SK-N-SH (cell line): ENCODE results near the gene CD302. TPM values are rescaled to one million over a fixed set of nuclear protein-coding genes. Genes with fewer than 3 reads are reported as not detected.

Experiments used
- CTCF ChIA-PET: fragments of 300-600, 350-600 bp; formaldehyde crosslinking; extraction: SDS; loops from one replicate; lab custom pipeline; 2021; lab: Yijun Ruan, JAX
- POLR2A ChIA-PET: fragments of 350-600 bp; sonication (Branson Sonifier 250); formaldehyde crosslinking; extraction: SDS; loops from one replicate; lab custom pipeline; 2020; ENCODE audit warnings: antibody characterized with exemption, inconsistent platforms; lab: Yijun Ruan, JAX
- DNase-seq: peaks from one replicate; pipeline ENCODE4 v3.0.0; 2012
- H2AFZ ChIP-seq: fragments of 200-600 bp; sonication (generic); 2 replicates; pipeline ENCODE4 v1.8.1; 2016; ENCODE audit warnings: antibody characterized with exemption, mild to moderate bottlenecking, low read depth
- H3F3A ChIP-seq: fragments of 200-600 bp; sonication (generic); replicated peaks from 2 replicates; pipeline ENCODE3; 2016; ENCODE audit warnings: antibody characterized with exemption, mild to moderate bottlenecking; ENCODE audit not compliant: insufficient read depth
- H3K27ac ChIP-seq, 2 experiments: fragments of 200-500 bp in 1 of 2; fragments of 200-600 bp in 1 of 2; sonication (Bioruptor generic) in 1 of 2; sonication (generic), shearing (Covaris generic) in 1 of 2; 2 replicates each; pipeline versions ENCODE4 v1.5.1 to v1.6.1; 2014 to 2016; ENCODE audit warnings: low read depth in 2 of 2, inconsistent platforms in 1 of 2, low read length in 1 of 2, mild to moderate bottlenecking in 1 of 2, mixed read lengths in 1 of 2
- H3K27me3 ChIP-seq: fragments of 200-600 bp; sonication (generic), shearing (Covaris generic); 2 replicates; pipeline ENCODE4 v1.6.1; 2016; ENCODE audit warnings: mixed run types; ENCODE audit not compliant: insufficient read depth
- H3K36me3 ChIP-seq, 2 experiments: fragments of 200-500 bp in 1 of 2; fragments of 200-600 bp in 1 of 2; sonication (Bioruptor generic) in 1 of 2; sonication (generic) in 1 of 2; replicated peaks in 1 of 2; 2 replicates each; pipeline versions ENCODE3 to v1.5.1; 2014 to 2016; ENCODE audit warnings: low read length in 1 of 2, mild to moderate bottlenecking in 1 of 2; ENCODE audit not compliant: insufficient read depth in 2 of 2, control insufficient read depth in 1 of 2
- H3K4me1 ChIP-seq, 2 experiments: fragments of 200-500 bp in 1 of 2; fragments of 200-600 bp in 1 of 2; sonication (Bioruptor generic) in 1 of 2; sonication (generic), shearing (Covaris generic) in 1 of 2; 2 replicates each; pipeline versions ENCODE4 v1.5.1 to v1.6.1; 2014 to 2016; ENCODE audit warnings: low read depth in 1 of 2, low read length in 1 of 2, mixed run types in 1 of 2; ENCODE audit not compliant: insufficient read depth in 2 of 2, control insufficient read depth in 1 of 2
- H3K4me2 ChIP-seq: fragments of 200-600 bp; sonication (generic), shearing (Covaris generic); 2 replicates; pipeline ENCODE4 v1.6.1; 2017; ENCODE audit warnings: mixed run types
- H3K4me3 ChIP-seq, 2 experiments: fragments of 200-500 bp in 1 of 2; fragments of 200-600 bp in 1 of 2; sonication (Bioruptor generic) in 1 of 2; sonication (generic), shearing (Covaris generic) in 1 of 2; 2 replicates each; pipeline versions ENCODE4 v1.5.1 to v1.8.1; 2014 to 2016; ENCODE audit warnings: low read depth in 2 of 2, inconsistent platforms in 1 of 2, low read length in 1 of 2, mild to moderate bottlenecking in 1 of 2, mixed read lengths in 1 of 2, moderate library complexity in 1 of 2
- H3K79me2 ChIP-seq: fragments of 200-600 bp; sonication (generic); 2 replicates; pipeline ENCODE4 v1.8.1; 2017; ENCODE audit warnings: mild to moderate bottlenecking; ENCODE audit not compliant: insufficient read depth
- H3K9ac ChIP-seq: fragments of 200-600 bp; sonication (generic); 2 replicates; pipeline ENCODE4 v1.6.1; 2017; ENCODE audit warnings: mixed run types
- H3K9me2 ChIP-seq: fragments of 200-600 bp; sonication (generic); 2 replicates; pipeline ENCODE4 v1.6.1; 2017; ENCODE audit warnings: mixed run types
- H3K9me3 ChIP-seq: fragments of 200-600 bp; sonication (generic); 2 replicates; pipeline ENCODE4 v1.6.1; 2017; ENCODE audit warnings: mixed run types, mild to moderate bottlenecking, moderate library complexity
- H4K20me1 ChIP-seq: fragments of 200-600 bp; sonication (generic); 2 replicates; pipeline ENCODE4 v1.6.1; 2017; ENCODE audit warnings: mild to moderate bottlenecking, mixed run types; ENCODE audit not compliant: insufficient read depth
- CHD2 ChIP-seq: fragments of 150-350 bp; IDR thresholded peaks from 2 replicates; pipeline ENCODE4 v1.6.1; 2018; ENCODE audit warnings: low read length; ENCODE audit not compliant: partially characterized antibody
- EP300 ChIP-seq, 2 experiments: IDR thresholded peaks; 2 replicates each; pipeline versions ENCODE4 v1.4.0 to v1.6.1; 2012; ENCODE audit warnings: borderline replicate concordance in 1 of 2, low read depth in 1 of 2, low read length in 1 of 2
- FOXJ3 ChIP-seq: sonication (generic); formaldehyde crosslinking; IDR thresholded peaks from 2 replicates; pipeline ENCODE4 v1.5.1; 2020; ENCODE audit warnings: mild to moderate bottlenecking, missing genetic modification reagents
- FOXM1 ChIP-seq: IDR thresholded peaks from 2 replicates; pipeline ENCODE4 v1.4.0; 2012; ENCODE audit warnings: low read depth, mild to moderate bottlenecking
- MXI1 ChIP-seq: IDR thresholded peaks from 2 replicates; pipeline ENCODE4 v1.6.1; 2012; ENCODE audit warnings: mild to moderate bottlenecking, low read depth, low read length, improper control_type of control experiment
- POLR2AphosphoS5 ChIP-seq: IDR thresholded peaks from 2 replicates; pipeline ENCODE4 v1.6.1; 2012; ENCODE audit warnings: low read depth, low read length
- RAD21 ChIP-seq: IDR thresholded peaks from 2 replicates; pipeline ENCODE4 v1.6.1; 2012; ENCODE audit warnings: mild to moderate bottlenecking, low read length
- RCOR1 ChIP-seq: fragments of 150-350 bp; IDR thresholded peaks from 2 replicates; pipeline ENCODE4 v1.6.1; 2017; ENCODE audit warnings: antibody characterized with exemption, low read length
- SIN3A ChIP-seq: IDR thresholded peaks from 2 replicates; pipeline ENCODE4 v1.6.1; 2012; ENCODE audit warnings: low read depth, mild to moderate bottlenecking, low read length, moderate library complexity, borderline replicate concordance
- SMC3 ChIP-seq: IDR thresholded peaks from 2 replicates; pipeline ENCODE4 v1.6.1; 2012; ENCODE audit warnings: low read depth, low read length, improper control_type of control experiment
- TAF1 ChIP-seq: IDR thresholded peaks from 2 replicates; pipeline ENCODE4 v1.6.1; 2012; ENCODE audit warnings: low read depth, mild to moderate bottlenecking, low read length, moderate library complexity, borderline replicate concordance
- WGBS: methylation state at CpG from one replicate; pipeline ENCODE4 v1.1.6; 2017; ENCODE audit warnings: low lambda C conversion rate; 5-methylcytosine and 5-hydroxymethylcytosine counted together
- polyA plus RNA-seq, 3 experiments: library from polyadenylated mRNA; depleted of rRNA; stranded (reverse); fragments of >200 nt; gene quantifications; 2 replicates each; pipeline ENCODE4 v1.2.3, GENCODE V29; 2012
- TF ChIP-seq, protein P1 (sequence below): fragments of 150-350 bp; IDR thresholded peaks from 2 replicates; pipeline ENCODE4 v1.6.1; 2016; ENCODE audit warnings: mild to moderate bottlenecking, low read depth, low read length
- TF ChIP-seq, protein P2 (sequence below): IDR thresholded peaks from 2 replicates; pipeline ENCODE4 v1.6.1; 2012; ENCODE audit warnings: mild to moderate bottlenecking, low read depth, low read length, moderate library complexity
- TF ChIP-seq, protein P3 (sequence below): fragments of 150-350 bp; IDR thresholded peaks from 2 replicates; pipeline ENCODE4 v1.6.1; 2017; ENCODE audit warnings: antibody characterized with exemption, low read length, low read depth, borderline replicate concordance
- TF ChIP-seq, protein P4 (sequence below): IDR thresholded peaks from 2 replicates; pipeline ENCODE4 v1.4.0; 2012; ENCODE audit warnings: low read depth

The CD302 gene
- polyA plus RNA-seq, 1 of the 3 experiments (the other 2 are of a cell fraction): 4.4 TPM

DNA sequence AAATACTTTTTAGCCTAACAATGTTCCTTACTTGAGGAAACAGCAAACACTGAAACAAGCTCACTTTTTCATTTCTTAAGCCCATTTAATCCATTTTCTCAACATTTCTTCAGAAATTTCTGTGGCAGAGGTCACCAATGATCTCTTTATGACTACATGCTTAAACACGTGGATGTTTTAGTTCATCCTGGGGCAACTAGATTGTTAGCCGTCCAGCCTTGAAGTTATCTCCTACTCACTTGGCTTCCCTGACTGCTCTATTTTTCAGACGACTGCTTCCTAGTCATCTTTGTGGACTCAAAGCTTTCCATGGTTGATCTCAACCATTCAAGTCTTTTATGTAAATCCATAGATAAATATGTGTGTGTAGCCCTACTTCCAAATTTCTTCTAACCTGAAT, 24.1 kb downstream of the CD302 start:
- Histone ChIP-seq H3K4me3 (no peak overlapping the region), H3K27ac (no peak overlapping the region), H3K27me3 (no peaks in the 10 kb centered on the region), H3K9me3 (no peaks in the 10 kb centered on the region), H3K9ac (no peak overlapping the region), H3K4me2 (no peak overlapping the region), H4K20me1 (no peaks in the 10 kb centered on the region), H3K9me2 (no peaks in the 10 kb centered on the region), H3K79me2 (no peaks in the 10 kb centered on the region; the same call in 1 of the 2 replicates), H3F3A (peaks cover 30% of the 10 kb centered on the region), H2AFZ (no peak overlapping the region), H3K36me3 (peaks cover 40 to 49% of the 10 kb centered on the region in 2 experiments), H3K4me1 (no peaks in the 10 kb centered on the region; a peak in 1 of 4 replicates)
- DNase-seq: no peak
- POLR2A ChIA-PET: no interaction called here
- CTCF ChIA-PET: no interaction called here
- WGBS: 100% methylated on average over 3 of the region's 3 CpGs
- TF ChIP-seq FOXM1 (no peak), CHD2 (no peak), SMC3 (no peak), POLR2AphosphoS5 (no peak), MXI1 (no peak), RCOR1 (no peak), FOXJ3 (no peak), SIN3A (no peak), RAD21 (no peak), EP300 (IDR thresholded peaks at IDR 0.05; ENCODE audit: borderline replicate concordance in 1 of 2, low read depth in 1 of 2, low read length in 1 of 2) (no peak), TAF1 (no peak)
- TF ChIP-seq, protein P1, sequence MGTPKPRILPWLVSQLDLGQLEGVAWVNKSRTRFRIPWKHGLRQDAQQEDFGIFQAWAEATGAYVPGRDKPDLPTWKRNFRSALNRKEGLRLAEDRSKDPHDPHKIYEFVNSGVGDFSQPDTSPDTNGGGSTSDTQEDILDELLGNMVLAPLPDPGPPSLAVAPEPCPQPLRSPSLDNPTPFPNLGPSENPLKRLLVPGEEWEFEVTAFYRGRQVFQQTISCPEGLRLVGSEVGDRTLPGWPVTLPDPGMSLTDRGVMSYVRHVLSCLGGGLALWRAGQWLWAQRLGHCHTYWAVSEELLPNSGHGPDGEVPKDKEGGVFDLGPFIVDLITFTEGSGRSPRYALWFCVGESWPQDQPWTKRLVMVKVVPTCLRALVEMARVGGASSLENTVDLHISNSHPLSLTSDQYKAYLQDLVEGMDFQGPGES: no peak
- TF ChIP-seq, protein P2, sequence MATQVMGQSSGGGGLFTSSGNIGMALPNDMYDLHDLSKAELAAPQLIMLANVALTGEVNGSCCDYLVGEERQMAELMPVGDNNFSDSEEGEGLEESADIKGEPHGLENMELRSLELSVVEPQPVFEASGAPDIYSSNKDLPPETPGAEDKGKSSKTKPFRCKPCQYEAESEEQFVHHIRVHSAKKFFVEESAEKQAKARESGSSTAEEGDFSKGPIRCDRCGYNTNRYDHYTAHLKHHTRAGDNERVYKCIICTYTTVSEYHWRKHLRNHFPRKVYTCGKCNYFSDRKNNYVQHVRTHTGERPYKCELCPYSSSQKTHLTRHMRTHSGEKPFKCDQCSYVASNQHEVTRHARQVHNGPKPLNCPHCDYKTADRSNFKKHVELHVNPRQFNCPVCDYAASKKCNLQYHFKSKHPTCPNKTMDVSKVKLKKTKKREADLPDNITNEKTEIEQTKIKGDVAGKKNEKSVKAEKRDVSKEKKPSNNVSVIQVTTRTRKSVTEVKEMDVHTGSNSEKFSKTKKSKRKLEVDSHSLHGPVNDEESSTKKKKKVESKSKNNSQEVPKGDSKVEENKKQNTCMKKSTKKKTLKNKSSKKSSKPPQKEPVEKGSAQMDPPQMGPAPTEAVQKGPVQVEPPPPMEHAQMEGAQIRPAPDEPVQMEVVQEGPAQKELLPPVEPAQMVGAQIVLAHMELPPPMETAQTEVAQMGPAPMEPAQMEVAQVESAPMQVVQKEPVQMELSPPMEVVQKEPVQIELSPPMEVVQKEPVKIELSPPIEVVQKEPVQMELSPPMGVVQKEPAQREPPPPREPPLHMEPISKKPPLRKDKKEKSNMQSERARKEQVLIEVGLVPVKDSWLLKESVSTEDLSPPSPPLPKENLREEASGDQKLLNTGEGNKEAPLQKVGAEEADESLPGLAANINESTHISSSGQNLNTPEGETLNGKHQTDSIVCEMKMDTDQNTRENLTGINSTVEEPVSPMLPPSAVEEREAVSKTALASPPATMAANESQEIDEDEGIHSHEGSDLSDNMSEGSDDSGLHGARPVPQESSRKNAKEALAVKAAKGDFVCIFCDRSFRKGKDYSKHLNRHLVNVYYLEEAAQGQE: no peak
- TF ChIP-seq, protein P3, sequence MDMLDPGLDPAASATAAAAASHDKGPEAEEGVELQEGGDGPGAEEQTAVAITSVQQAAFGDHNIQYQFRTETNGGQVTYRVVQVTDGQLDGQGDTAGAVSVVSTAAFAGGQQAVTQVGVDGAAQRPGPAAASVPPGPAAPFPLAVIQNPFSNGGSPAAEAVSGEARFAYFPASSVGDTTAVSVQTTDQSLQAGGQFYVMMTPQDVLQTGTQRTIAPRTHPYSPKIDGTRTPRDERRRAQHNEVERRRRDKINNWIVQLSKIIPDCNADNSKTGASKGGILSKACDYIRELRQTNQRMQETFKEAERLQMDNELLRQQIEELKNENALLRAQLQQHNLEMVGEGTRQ: no peak
- TF ChIP-seq, protein P4, sequence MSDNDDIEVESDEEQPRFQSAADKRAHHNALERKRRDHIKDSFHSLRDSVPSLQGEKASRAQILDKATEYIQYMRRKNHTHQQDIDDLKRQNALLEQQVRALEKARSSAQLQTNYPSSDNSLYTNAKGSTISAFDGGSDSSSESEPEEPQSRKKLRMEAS: no peak
